Cortex of kidney (tissue), 1 donor: ENCODE results near the gene CRACDL.
"Not testable (repeated sequence)": the region's sequence is repeated elsewhere in the genome, so short reads cannot be mapped to it uniquely, and the experiment has no call there.

Source experiments
- DNase-seq: peaks from one replicate; lab custom pipeline; 2025; lab: John Stamatoyannopoulos, UW

Gene CRACDL

DNA sequence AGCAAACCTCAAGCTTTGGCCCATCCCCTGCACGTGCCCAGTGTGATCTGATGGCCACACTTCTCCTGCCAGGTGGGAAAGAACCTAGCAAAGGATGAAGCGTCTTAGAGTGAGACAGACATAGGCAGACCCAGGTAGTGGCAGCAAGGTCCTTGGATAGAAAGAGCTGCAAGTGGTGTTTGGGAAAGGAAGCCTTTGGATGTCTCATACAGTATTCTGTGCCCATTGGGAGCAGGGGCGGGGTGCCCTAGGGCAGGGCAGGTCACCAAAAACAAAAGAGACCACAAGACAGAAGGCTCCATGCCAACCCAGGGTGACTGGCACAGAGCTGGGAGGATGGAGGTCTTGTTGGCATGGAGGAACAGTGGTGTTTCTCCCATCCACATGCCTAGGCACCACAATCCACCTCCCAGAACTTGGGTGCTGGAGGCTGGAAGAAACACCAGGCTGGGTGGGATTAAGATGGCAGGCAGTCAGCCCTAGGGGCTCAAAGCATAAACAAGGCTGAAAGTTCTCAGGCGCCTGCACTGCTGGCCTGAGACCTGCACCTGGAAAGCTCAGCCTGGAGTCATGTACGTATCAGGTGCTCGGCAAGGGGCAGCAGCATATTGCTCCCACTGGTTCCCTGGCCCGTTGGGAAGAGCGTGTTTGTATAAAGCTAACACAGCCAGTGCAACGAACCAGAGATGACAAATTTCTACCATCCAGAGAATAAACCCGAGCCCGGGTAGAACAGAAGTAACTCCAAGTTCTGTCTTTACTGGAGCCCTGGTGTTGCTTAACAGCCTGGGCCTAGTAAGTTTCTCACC lies 52.9 kb downstream of the CRACDL start:
- DNase-seq = no peak

DNA sequence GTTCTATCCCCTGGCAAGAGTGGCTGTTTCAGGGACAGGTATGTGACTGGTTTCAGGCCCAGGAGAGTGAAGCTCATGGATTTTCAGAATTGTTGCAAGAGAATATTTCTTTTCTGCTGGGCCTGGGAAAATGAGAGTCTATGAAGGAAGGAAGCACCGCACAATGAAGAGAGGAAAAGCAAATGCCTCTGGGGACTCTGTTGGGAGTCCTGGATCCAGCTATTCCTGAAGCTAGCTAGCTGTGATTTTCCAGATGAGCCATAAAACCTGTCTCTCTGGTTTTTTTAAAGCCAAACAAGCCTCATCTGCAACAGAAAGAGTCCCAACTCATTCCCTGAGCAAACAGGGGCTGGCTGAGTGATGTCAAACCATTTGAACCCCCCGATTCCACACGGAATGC lies 53.7 kb downstream of the CRACDL start:
- DNase-seq = no peak

DNA sequence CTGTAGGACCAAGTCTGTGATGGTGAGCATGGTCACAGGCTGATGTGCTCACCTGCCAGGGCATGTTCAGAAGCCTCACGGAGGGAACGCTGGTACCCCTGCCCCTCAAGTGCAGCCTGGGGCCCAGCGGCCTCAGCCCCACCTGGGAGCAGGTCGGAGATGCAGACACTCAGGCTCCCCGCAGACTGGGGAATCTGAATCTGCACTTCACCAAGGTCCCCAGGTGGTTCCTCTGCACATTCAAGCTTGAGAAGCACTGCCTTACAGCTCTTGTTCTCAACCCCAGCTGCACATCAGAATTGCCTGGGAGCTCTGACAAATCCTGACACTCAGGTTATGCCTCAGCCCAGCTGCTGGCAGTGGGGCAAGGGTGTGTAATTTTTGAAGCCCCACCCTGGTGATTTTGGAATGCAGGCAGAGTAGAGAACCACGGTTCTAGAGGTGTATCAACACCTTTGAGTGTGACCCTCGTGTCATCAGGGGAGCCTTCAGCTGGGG lies 54.8 kb downstream of the CRACDL start:
- no peak for DNase-seq

DNA sequence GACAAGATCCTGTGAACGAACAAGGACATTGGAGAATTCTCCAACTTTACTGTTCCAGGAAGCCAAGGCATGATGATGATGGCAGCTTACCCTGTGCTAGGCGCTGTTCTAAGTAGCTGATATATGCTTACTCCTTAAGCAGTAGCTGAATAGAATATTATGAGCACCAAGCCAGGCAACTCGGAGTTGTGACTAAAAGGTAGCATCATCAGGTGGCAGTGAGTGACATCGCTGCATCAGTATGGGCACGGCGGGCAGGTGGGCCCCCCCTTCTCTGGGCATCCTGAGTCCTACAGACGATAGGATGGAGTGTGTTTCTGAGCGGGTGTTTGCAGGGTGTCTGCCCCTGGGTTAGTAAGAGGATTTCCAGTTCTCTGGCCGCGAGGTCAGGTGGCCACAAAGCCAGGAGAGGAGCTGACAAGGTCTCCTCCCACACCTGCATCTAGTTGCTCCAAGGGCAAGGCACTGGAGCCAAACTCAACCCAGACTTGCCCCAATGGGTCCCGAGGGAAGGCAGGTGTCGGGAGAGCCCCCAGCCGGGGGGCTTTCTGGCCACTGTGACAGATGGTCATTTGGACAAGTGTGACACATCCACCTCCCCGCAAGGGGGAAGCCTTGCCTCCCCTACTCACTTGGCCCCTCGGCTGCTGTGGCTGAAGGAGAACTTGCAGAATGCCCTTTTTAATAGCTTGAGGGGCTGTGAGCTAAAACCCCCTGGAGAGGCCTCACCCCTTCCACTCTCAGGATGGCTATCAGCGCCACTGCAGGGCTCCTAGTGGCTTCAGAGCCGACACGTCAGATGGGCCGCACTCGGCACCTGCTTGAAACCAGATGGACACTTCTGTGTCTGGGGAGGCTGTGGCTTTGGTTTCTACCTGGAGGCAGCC lies 55.5 kb downstream of the CRACDL start:
- DNase-seq = no peak

DNA sequence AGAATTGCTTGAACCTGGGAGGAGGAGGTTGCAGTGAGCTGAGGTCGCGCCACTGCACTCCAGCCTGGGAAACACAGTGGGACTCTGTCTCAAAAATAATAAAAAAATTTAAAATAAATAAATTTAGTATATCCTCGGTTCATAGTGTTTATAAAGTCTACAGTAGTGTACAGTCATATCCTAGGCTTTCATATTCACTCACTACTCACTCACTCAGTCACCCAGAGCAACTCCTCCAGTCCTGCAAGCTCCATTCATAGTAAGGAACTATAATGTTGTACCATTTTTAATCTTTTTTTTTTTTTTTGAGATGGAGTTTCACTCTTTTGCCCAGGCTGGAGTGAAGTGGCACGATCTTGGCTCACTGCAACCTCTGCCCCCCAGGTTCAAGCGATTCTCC lies 58.4 kb downstream of the CRACDL start:
- DNase-seq = not testable (repeated sequence)

DNA sequence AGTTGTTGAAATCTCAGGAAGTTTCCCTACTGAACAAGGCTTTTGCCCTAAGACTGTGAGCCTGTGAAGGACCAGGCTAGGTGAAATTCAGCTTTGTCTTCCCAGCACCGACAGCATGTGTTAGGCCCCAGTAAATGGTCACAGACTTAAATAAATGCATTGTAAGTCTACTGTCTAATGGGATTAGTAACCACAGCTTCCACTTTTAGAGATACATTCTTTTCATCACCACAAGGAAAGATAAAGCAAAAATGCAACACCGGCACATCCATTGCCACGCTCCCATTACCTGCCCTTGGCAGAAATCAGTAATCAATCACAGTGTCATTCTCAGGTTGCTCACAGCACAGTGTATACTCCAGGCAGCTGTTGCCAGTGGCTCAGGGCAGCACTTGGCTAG lies 59.3 kb downstream of the CRACDL start:
- no peak for DNase-seq

DNA sequence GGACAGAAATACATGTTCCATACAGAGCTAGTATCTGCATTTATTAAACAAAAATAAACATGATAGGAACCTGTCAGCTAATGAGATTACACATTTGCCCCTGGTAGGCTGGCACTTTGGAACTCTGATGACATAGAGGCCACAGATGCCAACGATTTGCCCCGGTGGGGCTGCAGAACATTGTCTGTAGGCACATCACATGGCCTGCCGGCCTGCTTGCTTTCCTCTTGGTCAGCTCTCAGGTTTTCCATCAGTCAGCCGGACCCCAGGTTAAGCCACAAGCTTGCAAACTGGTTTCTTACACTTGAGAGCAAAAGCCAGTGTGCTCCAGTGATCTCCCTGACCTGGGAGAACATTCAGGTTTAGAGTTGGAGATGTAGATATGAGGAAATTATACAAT lies 60.3 kb downstream of the CRACDL start:
- no peak for DNase-seq

DNA sequence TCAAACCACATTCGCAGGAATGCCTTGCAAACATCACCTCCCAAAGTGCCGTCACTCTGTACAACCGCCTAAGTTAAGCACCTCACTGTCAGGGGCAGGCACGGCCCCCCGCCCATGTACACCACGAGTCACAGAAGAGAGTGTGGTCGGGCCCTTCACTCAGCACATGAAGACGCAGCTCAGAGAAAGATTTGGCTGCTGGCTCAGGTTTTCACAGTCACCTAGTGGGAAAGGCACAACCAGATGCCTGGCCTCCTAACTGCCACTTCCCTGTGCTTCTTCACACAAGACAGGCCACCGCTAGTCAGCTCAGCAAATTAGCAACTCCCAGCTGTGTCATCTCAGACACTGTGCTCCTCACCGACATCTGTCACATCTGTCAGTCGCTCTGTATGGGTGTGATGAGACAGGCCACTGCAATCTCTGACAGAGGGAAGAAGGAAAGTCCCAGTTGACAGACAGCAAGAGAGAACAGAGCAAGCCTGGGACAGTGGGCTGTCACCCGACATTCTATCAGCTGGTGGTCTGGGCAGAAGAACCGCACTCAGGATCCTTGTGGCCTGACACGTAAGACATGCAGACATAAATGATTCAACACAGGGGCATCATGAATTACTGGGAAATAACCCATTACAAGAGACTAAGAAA lies 60.8 kb downstream of the CRACDL start:
- no peak for DNase-seq

DNA sequence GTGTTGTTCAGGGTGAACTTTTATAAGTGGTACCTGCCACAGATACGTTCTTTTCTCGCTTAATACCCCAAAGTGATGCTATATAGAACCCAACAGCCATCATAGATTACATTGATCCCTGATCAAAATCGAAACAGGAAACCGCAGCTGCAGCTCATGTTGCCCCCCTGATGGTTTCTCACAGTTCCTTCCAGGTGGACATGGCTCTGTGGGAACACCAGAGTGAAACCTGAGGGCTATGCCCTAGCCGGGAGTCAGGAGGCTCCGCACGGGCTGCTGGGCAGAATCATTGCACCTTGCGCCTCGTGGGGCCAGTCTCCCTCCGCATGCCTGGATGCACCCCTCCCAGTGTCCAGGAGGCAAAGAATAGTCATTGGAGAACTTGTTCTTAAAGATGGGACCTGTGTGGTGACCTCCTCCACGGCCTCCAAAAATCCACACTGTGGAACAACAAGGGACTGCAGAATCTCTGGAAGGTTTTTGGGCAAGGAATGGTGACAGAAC lies 61.8 kb downstream of the CRACDL start:
- DNase-seq = no peak

DNA sequence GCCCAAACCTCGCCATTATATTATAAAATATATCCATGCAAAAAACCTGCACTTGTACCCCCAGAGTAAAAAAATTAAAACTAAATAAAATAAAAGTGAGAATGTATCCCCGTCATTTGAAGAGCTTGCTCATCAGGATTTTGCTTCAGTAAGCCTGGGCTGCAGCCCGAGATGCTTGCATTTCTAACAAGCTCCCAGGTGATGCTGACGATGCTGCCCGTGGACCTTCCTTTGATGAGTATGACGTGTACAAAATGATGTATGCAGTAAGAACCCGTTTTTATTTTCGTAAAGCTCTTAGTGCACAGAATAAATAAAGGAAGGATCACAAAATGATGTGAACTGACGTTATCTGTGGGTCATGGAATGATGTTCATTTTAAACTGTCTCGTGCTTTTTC lies 63.5 kb downstream of the CRACDL start:
- DNase-seq = no peak

DNA sequence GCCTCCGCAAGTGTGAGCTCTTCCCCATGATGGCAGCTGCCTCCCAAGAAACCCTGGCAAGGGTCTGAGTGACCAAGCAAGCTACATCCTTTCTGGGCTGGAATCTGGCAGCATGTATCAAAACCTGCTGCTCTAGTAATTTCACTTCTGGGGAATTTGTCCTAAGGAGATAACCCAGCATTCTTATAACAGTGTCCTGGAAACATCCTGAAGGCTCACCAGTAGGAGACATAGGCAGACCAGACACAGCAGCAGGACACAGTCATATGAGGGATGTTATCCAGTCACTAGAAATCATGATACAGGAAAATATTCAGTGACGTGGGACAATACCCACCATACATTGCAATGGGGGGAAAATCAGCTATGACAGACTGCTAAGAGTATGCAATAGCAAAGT lies 64.5 kb downstream of the CRACDL start:
- no peak for DNase-seq

DNA sequence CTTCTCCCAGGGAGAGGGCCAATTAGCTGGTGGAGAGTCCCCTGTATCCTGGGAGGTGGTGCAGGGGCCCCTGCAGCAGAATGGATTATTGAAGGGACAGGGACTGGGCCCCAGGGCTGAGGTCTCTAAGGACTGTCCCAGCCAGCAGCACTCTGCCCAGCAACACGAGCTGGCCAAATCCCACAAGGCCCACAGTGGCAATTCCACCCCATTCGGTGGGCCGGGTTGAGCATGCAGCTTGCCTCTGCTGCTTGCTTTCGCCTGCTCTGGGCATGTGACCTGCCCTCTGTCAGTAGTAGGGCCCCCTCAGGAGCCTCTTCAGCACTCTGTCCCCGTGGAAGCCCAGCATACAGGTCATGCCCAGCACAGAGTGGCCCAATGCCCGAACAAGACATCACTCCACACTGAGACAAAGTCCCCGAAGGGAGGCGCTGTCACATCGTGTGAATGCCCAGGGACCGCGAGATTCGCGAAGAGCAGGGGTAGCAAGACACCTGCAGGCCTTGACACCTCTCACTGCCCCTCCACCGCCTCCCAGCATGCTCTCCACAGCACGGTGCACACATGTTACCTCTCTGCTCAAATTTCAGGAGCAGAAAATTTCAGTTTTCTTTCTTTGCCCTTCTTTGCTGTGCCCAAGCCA lies 65.4 kb downstream of the CRACDL start:
- DNase-seq = no peak

DNA sequence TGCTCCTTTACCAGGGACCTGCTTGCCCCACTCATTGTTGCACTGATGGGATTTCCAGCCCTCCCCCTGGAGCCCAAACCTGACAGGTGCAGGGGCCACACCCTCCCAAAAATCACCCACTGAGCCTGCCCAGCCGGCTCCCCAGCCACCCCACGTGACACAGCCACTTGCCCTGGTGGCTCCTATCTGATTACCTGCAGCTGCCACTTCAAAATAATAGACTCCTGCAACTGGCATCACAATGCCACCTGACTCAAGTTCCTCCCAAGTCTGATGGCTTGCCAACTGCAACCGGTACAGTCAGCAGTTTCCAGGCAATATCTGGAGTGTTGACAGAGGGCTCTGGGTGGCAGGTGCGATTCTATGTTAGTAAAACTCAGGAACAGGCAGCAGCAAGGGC lies 66.2 kb downstream of the CRACDL start:
- DNase-seq = no peak

DNA sequence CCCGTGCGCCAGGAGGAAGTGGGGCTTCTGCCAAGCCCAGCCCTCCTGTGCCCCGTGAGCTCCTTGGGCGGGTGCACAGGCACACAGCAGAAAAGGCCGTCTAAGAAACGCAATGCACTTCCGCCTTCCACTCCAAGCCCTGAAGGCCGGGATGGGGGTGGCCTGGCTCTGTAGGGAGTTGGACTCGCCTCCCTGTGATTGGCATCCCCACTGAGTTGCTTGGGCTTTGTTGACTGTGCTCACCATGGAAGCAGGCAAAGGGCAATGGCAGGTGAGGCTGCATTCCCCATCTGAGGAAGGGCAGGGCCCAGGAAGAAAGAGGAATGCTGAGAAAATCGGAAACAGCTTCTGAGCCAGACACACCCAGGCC lies 66.8 kb downstream of the CRACDL start:
- no peak for DNase-seq

DNA sequence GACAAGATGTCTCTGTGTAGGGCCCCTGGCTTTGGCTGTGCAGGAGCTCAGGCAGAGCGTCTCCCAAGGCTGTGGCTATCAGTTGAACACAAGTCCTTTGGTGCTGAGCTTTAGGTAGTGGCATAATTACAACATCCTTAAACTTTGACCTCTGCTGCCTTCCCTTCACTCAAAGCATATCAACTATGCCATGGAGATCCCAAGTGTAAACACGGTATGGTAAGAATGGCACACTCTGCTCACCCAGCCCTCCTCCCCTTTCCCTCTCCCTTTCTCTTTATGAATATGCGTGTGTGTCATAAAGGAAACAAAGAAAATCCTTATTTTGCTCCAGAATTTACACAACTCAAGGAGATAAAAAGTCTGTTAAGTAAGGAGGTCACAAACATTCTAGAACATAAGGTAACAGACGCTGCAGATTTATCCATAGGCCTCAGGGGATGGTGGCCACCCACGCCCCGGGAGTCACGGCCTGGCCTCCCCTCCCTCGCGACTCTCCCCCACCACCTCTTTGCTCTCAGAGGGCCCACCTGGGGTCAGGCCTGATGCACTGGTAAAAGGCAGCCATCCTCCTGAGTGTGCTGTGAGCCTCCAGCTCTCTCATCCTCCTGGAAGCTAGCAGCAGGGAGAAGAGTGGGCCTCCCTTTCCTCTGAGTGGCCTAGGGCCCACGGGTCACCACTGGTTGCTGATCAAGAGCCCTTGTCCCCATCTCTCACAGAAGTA lies 67.3 kb downstream of the CRACDL start:
- DNase-seq = no peak

DNA sequence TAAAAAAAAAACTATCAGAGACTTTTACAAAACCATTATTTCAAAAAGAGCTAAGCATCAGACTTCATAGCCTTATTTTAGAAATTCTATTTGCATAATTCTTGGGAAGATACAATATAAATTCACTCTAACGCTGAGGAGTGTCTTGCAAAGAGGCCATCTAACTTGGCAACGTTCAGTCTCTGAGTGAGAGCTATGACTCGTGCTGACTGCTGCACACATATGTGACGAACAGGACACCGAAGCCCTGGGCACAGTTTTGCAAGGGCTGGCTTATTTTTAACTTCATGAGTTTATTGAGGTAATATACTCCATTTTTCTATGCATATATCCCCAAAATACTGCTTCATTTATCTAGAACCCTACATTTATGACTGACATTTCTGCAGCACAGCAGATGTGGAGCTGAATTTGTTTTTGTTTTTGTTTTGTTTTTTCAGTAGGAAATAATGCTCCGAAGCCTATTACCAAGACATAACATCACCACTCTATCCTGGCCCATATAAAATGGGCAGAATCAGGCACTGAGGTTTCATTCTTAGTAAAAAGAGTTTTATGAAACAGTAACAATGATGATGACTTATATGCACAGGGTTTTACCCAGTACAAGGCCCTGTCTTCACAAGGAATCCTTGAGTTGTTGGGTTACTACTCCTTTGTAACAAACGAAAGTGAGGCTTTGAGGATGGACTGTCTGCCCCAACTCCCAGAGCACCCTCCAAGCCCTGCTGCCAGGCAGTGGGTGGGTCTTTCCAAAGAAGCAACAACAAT lies 68.3 kb downstream of the CRACDL start:
- DNase-seq = no peak

DNA sequence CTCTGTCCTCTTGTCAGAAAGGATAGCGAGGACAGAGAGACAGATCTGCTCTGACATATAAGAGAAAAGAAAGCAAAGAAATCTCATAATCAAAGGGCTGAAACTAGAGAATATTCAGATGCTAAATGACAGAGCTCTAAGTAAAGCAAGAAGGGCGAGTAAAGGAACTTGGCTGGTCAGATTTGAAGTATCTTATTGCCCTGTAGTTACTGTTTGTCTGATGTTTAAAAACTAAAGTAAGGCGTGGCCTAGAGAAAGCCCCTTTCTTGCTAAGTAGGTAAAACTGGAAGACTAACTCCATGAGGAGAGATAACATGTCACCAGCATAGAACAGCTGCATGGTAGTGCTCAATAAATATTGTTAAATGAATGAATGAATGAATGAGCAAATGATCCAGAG lies 70.0 kb downstream of the CRACDL start:
- DNase-seq = no peak

DNA sequence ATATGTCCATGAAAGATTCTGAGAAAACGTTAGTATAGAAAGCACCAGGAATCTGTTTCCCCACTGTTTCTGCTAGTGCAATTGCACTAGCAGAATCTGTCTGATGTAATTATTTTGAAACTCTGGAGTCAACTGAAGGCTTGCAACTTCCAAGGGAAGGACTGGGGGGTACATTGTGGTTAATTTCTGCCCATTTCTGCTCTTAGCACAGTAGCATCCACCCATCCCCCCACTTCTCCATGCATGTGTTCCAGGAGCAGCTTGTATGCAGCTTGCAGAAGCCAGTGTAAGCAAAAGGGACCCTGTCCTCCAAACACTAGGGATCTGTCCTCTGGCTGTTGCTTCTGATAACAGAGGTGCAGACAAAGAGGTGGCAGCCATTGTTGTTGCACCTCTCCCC lies 74.4 kb downstream of the CRACDL start:
- DNase-seq = no peak

DNA sequence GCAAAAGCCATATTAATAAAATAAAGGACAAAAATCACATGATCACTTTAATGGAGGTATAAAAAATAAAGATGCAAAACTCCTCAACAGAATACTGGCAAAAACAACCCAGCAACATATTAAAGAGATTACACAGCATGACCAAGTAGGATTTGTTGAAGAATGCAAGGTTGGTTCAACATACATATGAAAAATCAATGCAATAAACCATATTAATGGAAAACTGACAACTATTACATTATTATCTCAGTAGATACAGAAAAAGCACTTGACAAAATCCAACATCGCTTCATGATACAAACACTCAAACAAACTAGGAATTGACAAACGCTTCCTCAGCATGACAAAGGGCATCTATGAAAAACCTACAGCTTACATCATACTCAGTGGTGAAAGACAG lies 76.7 kb downstream of the CRACDL start:
- DNase-seq = no peak

DNA sequence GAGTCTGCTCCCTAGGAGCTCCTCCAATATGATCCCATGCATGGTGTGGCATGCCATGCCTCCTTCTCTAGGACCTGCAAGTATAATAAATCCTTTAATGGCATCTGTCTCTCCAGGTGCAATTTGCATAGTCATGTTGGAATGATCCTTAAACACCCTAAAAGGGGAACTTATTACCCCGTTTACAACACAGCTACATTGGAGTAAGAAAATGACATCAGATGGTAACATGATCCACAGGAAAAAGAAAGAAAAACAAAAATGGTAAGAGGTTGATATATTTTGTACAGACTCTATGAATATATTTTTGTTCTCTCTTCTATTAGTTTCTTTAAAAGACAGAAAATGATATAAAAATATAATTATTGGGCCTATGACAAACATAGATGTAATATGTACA lies 79.0 kb downstream of the CRACDL start:
- no peak for DNase-seq

DNA sequence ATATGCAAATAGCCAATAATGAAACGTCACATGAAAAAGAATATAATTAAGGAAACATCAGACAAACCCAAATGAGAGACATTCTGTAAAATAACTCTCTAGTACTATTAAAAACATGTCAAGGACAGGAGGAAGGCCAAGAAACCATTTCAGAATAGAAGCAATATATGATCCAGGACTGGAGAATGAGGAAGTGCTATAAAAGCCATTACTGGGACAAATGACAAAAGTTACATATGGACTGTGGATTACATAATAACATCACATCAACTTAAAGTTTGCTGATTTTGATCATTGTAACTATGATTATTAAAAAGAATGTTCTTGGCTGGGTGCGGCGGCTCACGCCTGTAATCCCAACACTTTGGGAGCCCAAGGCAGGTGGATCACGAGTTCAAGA lies 81.3 kb downstream of the CRACDL start:
- DNase-seq = no peak
